HG03175 (cell line): ENCODE data around the gene ACD.
"Not testable (repeated sequence)": the region's sequence is repeated elsewhere in the genome, so short reads cannot be mapped to it uniquely, and the experiment has no call there.

Experiments
- ATAC-seq: cut with Tn5 transposase; IDR thresholded peaks from one replicate; pipeline ENCODE4 v1.9.1; 2021; ENCODE audit warnings: mild to moderate bottlenecking, moderate library complexity; ENCODE audit not compliant: unreplicated experiment

Gene ACD

GRCh38 chr16:67659675-67660563, at the start of gene ACD:
ACD (minus strand) TSS chr16:67660260; CDS start chr16:67660220, 40 bp downstream.
- peak; percentile 51 for ATAC-seq

GRCh38 chr16:67709050-67709449, 49.0 kb upstream of the ACD start:
- ATAC-seq = no peak

- ATAC-seq = no peak
These were observed 48.3 kb upstream of the ACD start for GRCh38 chr16:67708368-67708771.

GRCh38 chr16:67707790-67708189, 47.7 kb upstream of the ACD start:
- ATAC-seq = no peak

GRCh38 chr16:67707210-67707609, 47.1 kb upstream of the ACD start:
- no peak for ATAC-seq

GRCh38 chr16:67704110-67704509, 44.0 kb upstream of the ACD start:
- no peak for ATAC-seq

GRCh38 chr16:67703626-67704025, 43.6 kb upstream of the ACD start:
- no peak for ATAC-seq

- ATAC-seq = no peak
These were observed 42.1 kb upstream of the ACD start for GRCh38 chr16:67702130-67702529.

GRCh38 chr16:67701420-67701819, 41.4 kb upstream of the ACD start:
- no peak for ATAC-seq

GRCh38 chr16:67699265-67699664, 39.2 kb upstream of the ACD start:
- no peak for ATAC-seq

- ATAC-seq = no peak
These were observed 37.5 kb upstream of the ACD start for GRCh38 chr16:67697422-67698185.

- ATAC-seq = no peak
These were observed 34.6 kb upstream of the ACD start for GRCh38 chr16:67694611-67695010.

GRCh38 chr16:67693517-67694285, 33.6 kb upstream of the ACD start:
- ATAC-seq = not testable (repeated sequence)

GRCh38 chr16:67685388-67686112, 25.5 kb upstream of the ACD start:
- ATAC-seq = no peak

GRCh38 chr16:67683767-67684166, 23.7 kb upstream of the ACD start:
- no peak for ATAC-seq

GRCh38 chr16:67679935-67680897, 20.2 kb upstream of the ACD start:
- ATAC-seq = no peak

GRCh38 chr16:67678354-67679023, 18.4 kb upstream of the ACD start:
- no peak for ATAC-seq

- ATAC-seq = no peak
These were observed 17.7 kb upstream of the ACD start for GRCh38 chr16:67677712-67678111.

GRCh38 chr16:67676939-67677338, 16.9 kb upstream of the ACD start:
- ATAC-seq = no peak
